Measurements from ENCODE around the gene TAGLN2. TPM values are rescaled to one million over a fixed set of nuclear protein-coding genes. Genes with fewer than 3 reads are reported as not detected.

Gene TAGLN2
- total RNA-seq, 1 donor, result 397 TPM

- Histone ChIP-seq H3K9me3 (ENCODE audit: low read depth, low read length) (no peaks in the 10 kb centered on the region), H3K4me3 (ENCODE audit: low read length) (no peak overlapping the region), H3K27me3 (ENCODE audit: insufficient read depth, low read length) (peaks cover 30% of the 10 kb centered on the region), H3K4me1 (ENCODE audit: insufficient read depth, low read length) (peaks cover 23% of the 10 kb centered on the region)
Measured at GRCh38 chr1:159942632-159943277, 17.4 kb upstream of the TAGLN2 start.

- Histone ChIP-seq H3K9me3 (ENCODE audit: low read depth, low read length) (no peaks in the 10 kb centered on the region), H3K27me3 (ENCODE audit: insufficient read depth, low read length) (peaks cover 30% of the 10 kb centered on the region), H3K4me3 (ENCODE audit: low read length) (no peak overlapping the region), H3K4me1 (ENCODE audit: insufficient read depth, low read length) (peaks cover 32% of the 10 kb centered on the region)
Measured at GRCh38 chr1:159941591-159942560, 16.6 kb upstream of the TAGLN2 start.

- H3K4me3 ChIP-seq (ENCODE audit: low read length), result no peak overlapping the region
Measured at GRCh38 chr1:159941141-159941540, 15.8 kb upstream of the TAGLN2 start.

GRCh38 chr1:159940006-159940620, 14.8 kb upstream of the TAGLN2 start:
- H3K9me3 ChIP-seq (ENCODE audit: low read depth, low read length), result no peaks in the 10 kb centered on the region
- peaks cover 14% of the 10 kb centered on the region for H3K27me3 ChIP-seq (ENCODE audit: insufficient read depth, low read length)
- H3K4me1 ChIP-seq (ENCODE audit: insufficient read depth, low read length), result peaks cover 40% of the 10 kb centered on the region
- H3K4me3 ChIP-seq (ENCODE audit: low read length), result no peak overlapping the region

More at GRCh38 chr1:159941141-159941540, 15.8 kb upstream of the TAGLN2 start:
- H3K27me3 ChIP-seq (ENCODE audit: insufficient read depth, low read length), result peaks cover 24% of the 10 kb centered on the region
- no peaks in the 10 kb centered on the region for H3K9me3 ChIP-seq (ENCODE audit: low read depth, low read length)
- H3K4me1 ChIP-seq (ENCODE audit: insufficient read depth, low read length), result peaks cover 39% of the 10 kb centered on the region

GRCh38 chr1:159939678-159940002, 14.3 kb upstream of the TAGLN2 start:
- peaks cover 38% of the 10 kb centered on the region for H3K4me1 ChIP-seq (ENCODE audit: insufficient read depth, low read length)
- H3K9me3 ChIP-seq (ENCODE audit: low read depth, low read length), result no peaks in the 10 kb centered on the region
- peaks cover 10% of the 10 kb centered on the region for H3K27me3 ChIP-seq (ENCODE audit: insufficient read depth, low read length)
- H3K4me3 ChIP-seq (ENCODE audit: low read length), result no peak overlapping the region

- Histone ChIP-seq H3K9me3 (ENCODE audit: low read depth, low read length) (no peaks in the 10 kb centered on the region), H3K4me3 (ENCODE audit: low read length) (no peak overlapping the region), H3K27me3 (ENCODE audit: insufficient read depth, low read length) (peaks cover 4% of the 10 kb centered on the region), H3K4me1 (ENCODE audit: insufficient read depth, low read length) (peaks cover 38% of the 10 kb centered on the region)
Measured at GRCh38 chr1:159938905-159939677, 13.8 kb upstream of the TAGLN2 start.

GRCh38 chr1:159938211-159938852, 13.0 kb upstream of the TAGLN2 start:
- Histone ChIP-seq H3K4me3 (ENCODE audit: low read length) (no peak overlapping the region), H3K27me3 (ENCODE audit: insufficient read depth, low read length) (no peaks in the 10 kb centered on the region), H3K4me1 (ENCODE audit: insufficient read depth, low read length) (peaks cover 38% of the 10 kb centered on the region), H3K9me3 (ENCODE audit: low read depth, low read length) (no peaks in the 10 kb centered on the region)

- Histone ChIP-seq H3K4me3 (ENCODE audit: low read length) (no peak overlapping the region), H3K4me1 (ENCODE audit: insufficient read depth, low read length) (peaks cover 38% of the 10 kb centered on the region), H3K27me3 (ENCODE audit: insufficient read depth, low read length) (no peaks in the 10 kb centered on the region), H3K9me3 (ENCODE audit: low read depth, low read length) (no peaks in the 10 kb centered on the region)
Measured at GRCh38 chr1:159937054-159937750, 11.9 kb upstream of the TAGLN2 start.

GRCh38 chr1:159936273-159936904, 11.1 kb upstream of the TAGLN2 start:
- peaks cover 38% of the 10 kb centered on the region for H3K4me1 ChIP-seq (ENCODE audit: insufficient read depth, low read length)
- no peaks in the 10 kb centered on the region for H3K9me3 ChIP-seq (ENCODE audit: low read depth, low read length)
- no peaks in the 10 kb centered on the region for H3K27me3 ChIP-seq (ENCODE audit: insufficient read depth, low read length)
- no peak overlapping the region for H3K4me3 ChIP-seq (ENCODE audit: low read length)

- Histone ChIP-seq H3K4me1 (ENCODE audit: insufficient read depth, low read length) (peaks cover 38% of the 10 kb centered on the region), H3K9me3 (ENCODE audit: low read depth, low read length) (no peaks in the 10 kb centered on the region), H3K27me3 (ENCODE audit: insufficient read depth, low read length) (no peaks in the 10 kb centered on the region), H3K4me3 (ENCODE audit: low read length) (no peak overlapping the region)
Measured at GRCh38 chr1:159935719-159936272, 10.5 kb upstream of the TAGLN2 start.

GRCh38 chr1:159935305-159935704, 10.0 kb upstream of the TAGLN2 start:
- Histone ChIP-seq H3K9me3 (ENCODE audit: low read depth, low read length) (no peaks in the 10 kb centered on the region), H3K4me3 (ENCODE audit: low read length) (no peak overlapping the region), H3K4me1 (ENCODE audit: insufficient read depth, low read length) (peaks cover 38% of the 10 kb centered on the region), H3K27me3 (ENCODE audit: insufficient read depth, low read length) (no peaks in the 10 kb centered on the region)

GRCh38 chr1:159934136-159935039, 9.1 kb upstream of the TAGLN2 start:
- Histone ChIP-seq H3K4me1 (ENCODE audit: insufficient read depth, low read length) (peaks cover 38% of the 10 kb centered on the region), H3K4me3 (ENCODE audit: low read length) (no peak overlapping the region), H3K27me3 (ENCODE audit: insufficient read depth, low read length) (no peaks in the 10 kb centered on the region), H3K9me3 (ENCODE audit: low read depth, low read length) (no peaks in the 10 kb centered on the region)

All from mononuclear cell (primary cell).